K562 (cell line): ENCODE data around the gene RPUSD2. TPM values are rescaled to one million over a fixed set of nuclear protein-coding genes. Genes with fewer than 3 reads are reported as not detected.

ENCODE experiments used
- DMBX1 ChIP-seq: fragments of 250-450 bp; sonication (Bioruptor Pico); IDR thresholded peaks from 2 replicates; pipeline ENCODE4 v1.8.0; 2022; ENCODE audit warnings: inconsistent platforms, mild to moderate bottlenecking, moderate library complexity, borderline replicate concordance
- E2F6 ChIP-seq, 2 experiments: IDR thresholded peaks; 2 replicates each; pipeline ENCODE4 v1.6.1; 2011; ENCODE audit warnings: borderline replicate concordance in 1 of 2, control low read depth in 1 of 2, low read depth in 1 of 2, low read length in 1 of 2, mild to moderate bottlenecking in 1 of 2, mixed read lengths in 1 of 2, moderate library complexity in 1 of 2; ENCODE audit not compliant: insufficient read depth in 1 of 2, insufficient read length in 1 of 2, poor library complexity in 1 of 2, severe bottlenecking in 1 of 2; ENCODE audit errors: extremely low read depth in 1 of 2
- ETS2 ChIP-seq: IDR thresholded peaks from 2 replicates; pipeline ENCODE4 v1.6.1; 2016; ENCODE audit warnings: borderline replicate concordance, missing genetic modification characterization, mild to moderate bottlenecking, moderate library complexity, missing compliant biosample characterization; ENCODE audit not compliant: poor library complexity, severe bottlenecking
- FOXO4 ChIP-seq: fragments of 450-650 bp; formaldehyde crosslinking; IDR thresholded peaks from 2 replicates; pipeline ENCODE4 v1.4.0; 2020; ENCODE audit warnings: mild to moderate bottlenecking, moderate library complexity
- HMGXB4 ChIP-seq: sonication (generic); formaldehyde crosslinking; IDR thresholded peaks from 2 replicates; pipeline ENCODE4 v1.8.1; 2023; ENCODE audit warnings: mild to moderate bottlenecking, missing genetic modification reagents
- MCM7 ChIP-seq, 2 experiments: fragments of 450-650 bp; IDR thresholded peaks; 2 replicates each; pipeline ENCODE4 v1.6.1; 2016 to 2018
- NBN ChIP-seq: fragments of 450-650 bp; IDR thresholded peaks from 2 replicates; pipeline ENCODE4 v1.6.1; 2016; ENCODE audit warnings: low read depth, mild to moderate bottlenecking
- NR0B1 ChIP-seq: fragments of 450-650 bp; IDR thresholded peaks from one replicate; pipeline ENCODE4 v1.6.1; 2018; ENCODE audit warnings: mild to moderate bottlenecking, moderate library complexity; ENCODE audit not compliant: partially characterized antibody
- NR2C2 ChIP-seq, 2 experiments: fragments of 200-800 bp in 1 of 2; sonication (Bioruptor generic) in 1 of 2; sonication (generic) in 1 of 2; formaldehyde crosslinking in 1 of 2; IDR thresholded peaks; 2 replicates each; pipeline versions ENCODE4 v1.6.1 to v1.8.0; 2016 to 2022; ENCODE audit warnings: mild to moderate bottlenecking in 1 of 2, missing compliant biosample characterization in 1 of 2, missing genetic modification characterization in 1 of 2, missing genetic modification reagents in 1 of 2
- PTTG1 ChIP-seq: fragments of 450-650 bp; IDR thresholded peaks from 2 replicates; pipeline ENCODE4 v1.6.1; 2016; ENCODE audit warnings: low read depth, mild to moderate bottlenecking, missing genetic modification characterization, missing compliant biosample characterization
- RNF2 ChIP-seq: sonication (generic); IDR thresholded peaks from 2 replicates; pipeline ENCODE4 v1.6.1; 2016
- SRSF1 ChIP-seq: fragments of 200-400 bp; formaldehyde crosslinking; IDR thresholded peaks from 2 replicates; pipeline ENCODE4 v1.6.1; 2017; ENCODE audit warnings: mild to moderate bottlenecking, low read depth, low read length, moderate library complexity
- ZNF232 ChIP-seq: sonication (generic); formaldehyde crosslinking; IDR thresholded peaks from 2 replicates; pipeline ENCODE4 v1.8.0; 2022; ENCODE audit warnings: mild to moderate bottlenecking, missing genetic modification reagents
- ZNF263 ChIP-seq: sonication (generic); formaldehyde crosslinking; IDR thresholded peaks from 2 replicates; pipeline ENCODE4 v1.8.0; 2022; ENCODE audit warnings: mild to moderate bottlenecking, missing genetic modification reagents, borderline replicate concordance
- ZNF311 ChIP-seq: fragments of 250-450 bp; sonication (Bioruptor Pico); IDR thresholded peaks from 2 replicates; pipeline ENCODE4 v1.4.0; 2020; ENCODE audit warnings: mild to moderate bottlenecking, moderate library complexity
- ZNF512 ChIP-seq: IDR thresholded peaks from 2 replicates; pipeline ENCODE4 v1.6.1; 2016; ENCODE audit warnings: missing genetic modification characterization, missing compliant biosample characterization
- polyA plus RNA-seq, 8 experiments: library from polyadenylated mRNA; depleted of rRNA in 4 of 8; stranded (reverse) in 5 of 8; unstranded in 3 of 8; fragments of >200 nt; fragmentation: Nextera tagmentation in 2 of 8; fragmentation: Illumina TruSeq in 1 of 8; extraction: Ambion mirVana in 2 of 8; extraction: Trizol in 1 of 8; gene quantifications; 2 replicates each; pipeline versions ENCODE4 v1.2.1 to v1.2.3, GENCODE V29; 2011 to 2014; ENCODE audit warnings: inconsistent platforms in 1 of 8, missing spikeins in 1 of 8
- total RNA-seq, 7 experiments: library from RNA; depleted of rRNA in 6 of 7; stranded (reverse); fragments of >200 nt in 6 of 7; fragmentation: Illumina TruSeq in 2 of 7; extraction: Trizol in 2 of 7; gene quantifications; 2 replicates each; pipeline versions ENCODE4 v1.2.1 to v1.2.3, GENCODE V29; 2011 to 2021; ENCODE audit warnings: low replicate concordance in 1 of 7

Gene RPUSD2
- total and polyA plus RNA-seq, 9 of the 15 experiments (the other 6 are each of a cell fraction or from before 2014, with no cell fraction given): 3.7 to 30.2 (median 14.3) TPM

- TF ChIP-seq HMGXB4 (CRISPR knock-in tag) (no peak), PTTG1 (tag) (no peak), NR2C2 (CRISPR knock-in tag; IDR thresholded peaks at IDR 0.05) (no peak), NR2C2 (tag; IDR thresholded peaks at IDR 0.05) (no peak), ETS2 (no peak), RNF2 (peak; percentile 68; the same call in 1 of the 2 replicates), NR0B1 (no peak), ZNF311 (no peak), NBN (peak; percentile 84), ZNF512 (no peak), ZNF232 (no peak), DMBX1 (CRISPR knock-in tag) (peak; percentile 30; the same call in 1 of the 2 replicates), MCM7 (IDR thresholded peaks at IDR 0.05) (no peak), SRSF1 (no peak), FOXO4 (no peak), E2F6 (IDR thresholded peaks at IDR 0.05; ENCODE audit: borderline replicate concordance in 1 of 2, extremely low read depth in 1 of 2, insufficient read depth in 1 of 2, insufficient read length in 1 of 2, low read depth in 1 of 2, low read length in 1 of 2, poor library complexity in 1 of 2, severe bottlenecking in 1 of 2) (peak in 1 of 2 experiments; percentile 26), ZNF263 (CRISPR knock-in tag) (no peak)
Measured at GRCh38 chr15:40558952-40559742, 10.0 kb upstream of the RPUSD2 start (continued).
